Measurements from ENCODE around the gene ATE1.
A peak's percentile ranks its signal among the peaks of the same experiment; 100 is the strongest.

ATE1 gene

DNA sequence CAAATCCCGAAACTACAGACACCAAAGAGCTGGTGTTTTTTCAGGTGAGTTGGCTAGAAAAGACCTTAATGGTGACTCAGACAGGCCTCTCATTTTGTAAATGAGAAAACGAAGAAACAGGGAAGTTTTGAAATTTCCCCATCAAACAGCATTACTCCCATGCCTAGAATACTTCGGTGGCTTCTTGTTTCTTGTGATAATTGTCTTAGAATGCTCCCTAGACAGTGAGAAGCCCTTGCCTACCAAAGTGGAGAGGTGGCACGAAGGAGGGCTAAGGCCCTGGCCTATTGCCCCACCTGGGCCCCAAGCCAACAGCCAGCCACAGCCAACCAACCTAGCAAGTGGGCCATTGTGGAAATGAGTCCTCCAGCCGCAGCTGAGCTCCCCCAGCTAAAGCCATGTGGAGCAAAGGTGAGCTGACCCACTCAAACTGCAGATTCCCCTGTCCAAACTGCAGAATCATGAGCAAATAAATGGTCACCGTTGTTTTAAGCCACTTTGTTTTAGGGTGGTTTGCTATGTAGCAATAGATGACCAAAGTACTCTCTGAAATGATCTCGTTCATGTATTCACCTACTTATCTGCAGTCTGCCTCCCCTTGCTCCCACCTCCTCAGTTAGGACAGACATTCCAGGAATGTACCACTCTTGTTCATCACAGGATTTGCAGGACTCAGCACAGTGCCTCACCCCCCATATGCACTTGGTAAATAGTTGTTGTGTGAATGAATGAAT is 231.9 kb downstream of the ATE1 start:
- DNase-seq (ENCODE audit: low read depth): peak; percentile 70
- TF ChIP-seq CTCF (IDR thresholded peaks at IDR 0.05; ENCODE audit: insufficient read depth, low read depth, low read length, missing control alignments): no peak

DNA sequence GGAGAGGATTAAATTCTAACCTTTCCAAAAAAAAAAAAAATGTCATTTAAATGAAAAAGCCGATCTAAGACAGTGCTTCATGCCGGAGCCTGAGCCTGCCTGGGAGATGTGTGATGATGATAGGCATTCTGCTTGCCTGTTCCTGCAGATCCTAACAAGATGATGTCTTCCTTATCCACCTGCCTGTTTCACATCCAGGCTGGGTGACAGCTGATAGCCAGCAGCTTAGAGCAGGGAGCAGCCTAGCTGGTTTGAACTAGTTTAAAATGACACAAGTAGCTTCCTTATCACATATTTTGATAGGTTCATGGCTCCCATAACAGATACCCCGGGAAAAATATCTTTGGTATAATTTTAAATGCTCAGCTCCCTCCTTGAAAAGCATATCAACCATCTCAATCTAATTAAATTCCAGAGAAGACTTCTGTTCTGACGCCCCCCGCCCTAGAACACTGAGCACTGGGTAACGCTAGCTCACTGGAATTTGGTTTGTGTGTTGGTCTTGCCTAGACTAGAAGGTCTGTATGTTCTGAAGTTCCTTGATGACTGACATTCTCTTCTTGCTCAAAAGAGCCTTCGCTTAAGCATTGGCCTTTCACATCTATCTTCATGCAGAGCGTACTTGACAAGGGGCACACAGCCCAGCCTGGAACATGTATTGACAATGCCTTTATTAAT is 232.7 kb downstream of the ATE1 start:
- DNase-seq (ENCODE audit: low read depth): peak; percentile 85
- H3K4me3 ChIP-seq (ENCODE audit: low read length): no peak overlapping the region

More for the DNA sequence above, 231.9 kb downstream of the ATE1 start:
- H3K4me3 ChIP-seq (ENCODE audit: low read length): no peak overlapping the region

DNA sequence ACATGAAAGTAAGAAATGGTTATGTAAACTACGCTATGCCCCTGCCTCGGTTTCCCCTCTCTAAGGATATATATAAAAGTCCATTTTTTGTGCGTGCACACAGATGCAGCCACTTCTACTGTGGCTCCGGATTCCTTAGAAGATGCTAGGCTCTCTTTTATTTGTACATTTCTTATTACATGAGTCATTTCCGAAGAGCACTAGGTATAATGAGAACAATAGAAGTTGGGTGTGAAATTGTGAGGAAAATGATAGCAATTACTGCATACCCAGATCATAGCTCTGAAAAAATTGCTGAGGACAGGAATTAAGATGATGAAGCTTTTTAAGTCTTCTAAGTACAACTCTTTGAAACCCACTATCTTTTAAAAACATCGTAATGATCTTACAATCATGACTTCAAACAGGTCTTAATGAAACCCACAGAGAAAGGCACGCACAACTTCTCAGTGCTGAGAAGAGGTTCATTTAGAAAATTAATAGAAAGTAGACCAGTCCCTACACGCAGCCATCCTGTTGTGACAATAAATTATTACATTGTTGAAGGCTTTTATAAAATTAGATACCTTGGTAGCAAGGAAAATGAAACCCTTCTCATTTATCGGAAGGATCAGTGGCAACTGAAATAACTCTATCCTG is 233.4 kb downstream of the ATE1 start:
- H3K4me3 ChIP-seq (ENCODE audit: low read length): no peak overlapping the region
- peak; percentile 60 for DNase-seq (ENCODE audit: low read depth)
- no peak for TF ChIP-seq CTCF (IDR thresholded peaks at IDR 0.05; ENCODE audit: insufficient read depth, low read depth, low read length, missing control alignments)

More for the DNA sequence above, 232.7 kb downstream of the ATE1 start:
- no peak for TF ChIP-seq CTCF (IDR thresholded peaks at IDR 0.05; ENCODE audit: insufficient read depth, low read depth, low read length, missing control alignments)

GRCh38 chr10:121692626-121693025 is 235.2 kb downstream of the ATE1 start:
- no peak overlapping the region for H3K4me3 ChIP-seq (ENCODE audit: low read length)
- no peak for TF ChIP-seq CTCF (IDR thresholded peaks at IDR 0.05; ENCODE audit: insufficient read depth, low read depth, low read length, missing control alignments)
- DNase-seq (ENCODE audit: low read depth): no peak

DNA sequence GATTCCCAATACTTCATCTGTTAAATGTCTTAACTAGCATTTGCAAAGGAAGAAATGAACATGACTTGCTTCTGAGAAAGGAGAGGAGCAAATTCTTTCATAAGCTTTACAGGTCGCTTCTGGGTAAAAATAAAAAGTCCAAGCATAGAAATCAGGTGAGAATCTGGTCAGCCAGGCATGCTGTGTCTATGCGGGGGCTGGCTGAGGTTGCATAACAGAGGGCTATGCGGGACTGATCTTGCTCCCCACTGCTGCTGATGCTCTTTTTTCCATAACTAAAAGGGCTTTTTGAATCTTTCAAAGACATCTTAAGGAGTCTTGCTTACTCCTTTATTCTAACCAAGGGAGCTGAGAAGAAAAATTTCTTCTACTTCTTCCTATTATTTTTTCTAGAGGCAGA is 236.9 kb downstream of the ATE1 start:
- DNase-seq (ENCODE audit: low read depth): no peak
- no peak overlapping the region for H3K4me3 ChIP-seq (ENCODE audit: low read length)
- no peak for TF ChIP-seq CTCF (IDR thresholded peaks at IDR 0.05; ENCODE audit: insufficient read depth, low read depth, low read length, missing control alignments)

Data from epithelial cell of esophagus (primary cell).